PC-3 (cell line): ENCODE measurements around the gene NPW. TPM values are rescaled to one million over a fixed set of nuclear protein-coding genes. Genes with fewer than 3 reads are reported as not detected.
A peak's percentile ranks its signal among the peaks of the same experiment; 100 is the strongest.

Experiments
- ATAC-seq: fragments of 200-7000 bp; cut with Tn5 transposase; 2 replicates; pipeline ENCODE4 v1.9.1; 2020; ENCODE audit warnings: mild to moderate bottlenecking, moderate library complexity
- BruUV-seq: library from RNA; stranded (reverse); fragments of 400-500 nt; replicated peaks from 2 replicates; lab custom pipeline; 2021; lab: Mats Ljungman, UMichigan
- CTCF ChIA-PET: fragments of 300-600 bp; sonication (Branson Sonifier 250); formaldehyde crosslinking; loops from one replicate; lab custom pipeline; 2022; ENCODE audit warnings: antibody characterized with exemption; lab: Charles Lee
- POLR2A ChIA-PET: fragments of 300-600 bp; sonication (Branson Sonifier 250); formaldehyde crosslinking; loops from one replicate; lab custom pipeline; 2022; ENCODE audit warnings: antibody characterized with exemption; ENCODE audit not compliant: unreplicated experiment; lab: Charles Lee
- DNase-seq: peaks from one replicate; pipeline ENCODE4 v3.0.0-alpha.2; 2015
- H2AFZ ChIP-seq: fragments of 300-600 bp; sonication (generic); 2 replicates; pipeline ENCODE4 v1.6.0; 2016; ENCODE audit warnings: antibody characterized with exemption, low read length
- H3F3A ChIP-seq: fragments of 300-600 bp; sonication (generic); one replicate; pipeline ENCODE4 v1.6.0; 2017; ENCODE audit warnings: antibody characterized with exemption, low read length, control low read depth, mild to moderate bottlenecking; ENCODE audit not compliant: unreplicated experiment
- H3K27ac ChIP-seq: fragments of 300-600 bp; sonication (generic); 2 replicates; pipeline ENCODE4 v1.5.1; 2016; ENCODE audit warnings: mild to moderate bottlenecking, low read length
- H3K27me3 ChIP-seq: fragments of 300-600 bp; sonication (generic); 2 replicates; pipeline ENCODE4 v1.6.1; 2016; ENCODE audit warnings: low read length, mixed read lengths
- H3K36me3 ChIP-seq: fragments of 300-600 bp; sonication (generic); 2 replicates; pipeline ENCODE4 v1.6.1; 2016; ENCODE audit warnings: low read depth, mixed run types, low read length, mixed read lengths
- H3K4me1 ChIP-seq: fragments of 300-600 bp; sonication (generic); 2 replicates; pipeline ENCODE4 v1.5.1; 2016; ENCODE audit warnings: low read length; ENCODE audit not compliant: insufficient read depth
- H3K4me2 ChIP-seq: fragments of 300-600 bp; sonication (generic); 2 replicates; pipeline ENCODE4 v1.6.0; 2016; ENCODE audit warnings: low read length
- H3K4me3 ChIP-seq: fragments of 300-600 bp; sonication (generic); 2 replicates; pipeline ENCODE4 v1.5.1; 2016; ENCODE audit warnings: mild to moderate bottlenecking, low read length, mixed read lengths
- H3K79me2 ChIP-seq: fragments of 300-600 bp; sonication (generic); 2 replicates; pipeline ENCODE4 v1.6.1; 2017; ENCODE audit warnings: low read length, mixed read lengths
- H3K9ac ChIP-seq: fragments of 300-600 bp; sonication (generic); 2 replicates; pipeline ENCODE4 v1.6.0; 2016; ENCODE audit warnings: mild to moderate bottlenecking, low read length
- H3K9me2 ChIP-seq: fragments of 300-600 bp; sonication (generic); replicated peaks from 2 replicates; pipeline ENCODE4 v1.6.1; 2016; ENCODE audit warnings: mixed run types, low read length, mixed read lengths
- H3K9me3 ChIP-seq: fragments of 300-600 bp; sonication (generic); 2 replicates; pipeline ENCODE4 v1.6.1; 2016; ENCODE audit warnings: low read length, mixed read lengths
- H4K20me1 ChIP-seq: fragments of 300-600 bp; sonication (generic); 2 replicates; pipeline ENCODE4 v1.6.1; 2016; ENCODE audit warnings: low read length, mixed read lengths
- CTCF ChIP-seq: fragments of 300-600 bp; sonication (generic); conservative IDR thresholded peaks from 2 replicates; pipeline ENCODE4 v1.5.1; 2017; ENCODE audit warnings: antibody characterized with exemption, low read depth, mild to moderate bottlenecking, low read length
- EZH2 ChIP-seq: fragments of 300-600 bp; sonication (generic); IDR thresholded peaks from one replicate; pipeline ENCODE4 v1.6.1; 2017; ENCODE audit warnings: antibody characterized with exemption, mild to moderate bottlenecking, low read length; ENCODE audit not compliant: unreplicated experiment
- EZH2phosphoT487 ChIP-seq: fragments of 300-600 bp; sonication (generic); IDR thresholded peaks from 2 replicates; pipeline ENCODE4 v1.6.1; 2018; ENCODE audit warnings: mild to moderate bottlenecking, antibody characterized with exemption, low read length, borderline replicate concordance
- intact Hi-C: fragments of 100-400 bp; cut with micrococcal nuclease; formaldehyde crosslinking; loops from 2 replicates; pipeline ENCODE4 v1.9.0; 2023
- total RNA-seq: library from RNA; depleted of rRNA; stranded (reverse); fragments of >200 nt; gene quantifications from 2 replicates; pipeline ENCODE4 v1.2.3, GENCODE V29; 2014

The NPW gene
- total RNA-seq, 1 experiment from 2014 or later = 3.8 TPM

- DNase-seq (no peak), ATAC-seq (no peak)
- no TSS peak for BruUV-seq
- CTCF ChIA-PET = interaction anchor here (0.7 to 1.5 kb wide), 2 partner anchors 24 to 28 kb away, joined by 3 to 4 read pairs; no protein-coding TSS in a partner anchor
- no peak overlapping the region for H2AFZ ChIP-seq
- no peak for TF ChIP-seq CTCF
- TF ChIP-seq EZH2phosphoT487 = no peak
- no peak for TF ChIP-seq EZH2
- intact Hi-C loops = no loop called here
- H3K9me3 ChIP-seq = no peaks in the 10 kb centered on the region
- peak overlapping the region; percentile 87 for H3K4me3 ChIP-seq
- H3K4me2 ChIP-seq = peak overlapping the region; percentile 99
- H4K20me1 ChIP-seq = no peaks in the 10 kb centered on the region
- no peaks in the 10 kb centered on the region for H3F3A ChIP-seq
- H3K27me3 ChIP-seq = no peaks in the 10 kb centered on the region
- H3K9ac ChIP-seq = peak overlapping the region; percentile 77
- H3K79me2 ChIP-seq = peaks cover 30% of the 10 kb centered on the region
- no peaks in the 10 kb centered on the region for H3K9me2 ChIP-seq
- H3K4me1 ChIP-seq = peaks cover 26% of the 10 kb centered on the region
- peak overlapping the region; percentile 56; the same call in 1 of the 2 replicates for H3K27ac ChIP-seq
- POLR2A ChIA-PET = no interaction called here
- no peaks in the 10 kb centered on the region for H3K36me3 ChIP-seq
These were observed 8.6 kb downstream of the NPW start for GRCh38 chr16:2028146-2028545.

- peaks cover 36% of the 10 kb centered on the region for H3K79me2 ChIP-seq
- ChIA-PET CTCF (no interaction called here), POLR2A (no interaction called here)
- peak overlapping the region; percentile 87 for H3K4me3 ChIP-seq
- no peaks in the 10 kb centered on the region for H4K20me1 ChIP-seq
- H3F3A ChIP-seq = no peaks in the 10 kb centered on the region
- H3K36me3 ChIP-seq = no peaks in the 10 kb centered on the region
- no peaks in the 10 kb centered on the region for H3K9me3 ChIP-seq
- DNase-seq (no peak), ATAC-seq (no peak)
- no peaks in the 10 kb centered on the region for H3K27me3 ChIP-seq
- H3K4me2 ChIP-seq = peak overlapping the region; percentile 99
- no TSS peak for BruUV-seq
- H3K27ac ChIP-seq = no peak overlapping the region
- no peak overlapping the region for H3K9ac ChIP-seq
- intact Hi-C loops = no loop called here
- TF ChIP-seq CTCF = no peak
- TF ChIP-seq EZH2 = no peak
- TF ChIP-seq EZH2phosphoT487 = no peak
- no peak overlapping the region for H2AFZ ChIP-seq
- H3K9me2 ChIP-seq = no peaks in the 10 kb centered on the region
- peaks cover 27% of the 10 kb centered on the region for H3K4me1 ChIP-seq
These were observed 9.1 kb downstream of the NPW start for GRCh38 chr16:2028620-2029220.

- H4K20me1 ChIP-seq = no peaks in the 10 kb centered on the region
- peaks cover 31% of the 10 kb centered on the region for H3K4me1 ChIP-seq
- no peaks in the 10 kb centered on the region for H3K9me2 ChIP-seq
- no peaks in the 10 kb centered on the region for H3K27me3 ChIP-seq
- H3K27ac ChIP-seq = no peak overlapping the region
- H3K9me3 ChIP-seq = no peaks in the 10 kb centered on the region
- DNase-seq = no peak
- no TSS peak for BruUV-seq
- intact Hi-C loops = no loop called here
- no peak overlapping the region for H3K4me3 ChIP-seq
- peaks cover 41% of the 10 kb centered on the region for H3K79me2 ChIP-seq
- TF ChIP-seq EZH2phosphoT487 (no peak), EZH2 (no peak), CTCF (no peak)
- CTCF ChIA-PET = no interaction called here
- H2AFZ ChIP-seq = no peak overlapping the region
- H3K9ac ChIP-seq = no peak overlapping the region
- H3F3A ChIP-seq = no peaks in the 10 kb centered on the region
- no peak for ATAC-seq
- POLR2A ChIA-PET = interaction anchor here (0.6 kb wide), 1 partner anchor 203 kb away, joined by 3 read pairs; no protein-coding TSS in a partner anchor
- no peaks in the 10 kb centered on the region for H3K36me3 ChIP-seq
- H3K4me2 ChIP-seq = no peak overlapping the region
These were observed 9.8 kb downstream of the NPW start for GRCh38 chr16:2029350-2029749.
